ENCODE measurements around the gene GRIN2D.

Gene GRIN2D

DNA sequence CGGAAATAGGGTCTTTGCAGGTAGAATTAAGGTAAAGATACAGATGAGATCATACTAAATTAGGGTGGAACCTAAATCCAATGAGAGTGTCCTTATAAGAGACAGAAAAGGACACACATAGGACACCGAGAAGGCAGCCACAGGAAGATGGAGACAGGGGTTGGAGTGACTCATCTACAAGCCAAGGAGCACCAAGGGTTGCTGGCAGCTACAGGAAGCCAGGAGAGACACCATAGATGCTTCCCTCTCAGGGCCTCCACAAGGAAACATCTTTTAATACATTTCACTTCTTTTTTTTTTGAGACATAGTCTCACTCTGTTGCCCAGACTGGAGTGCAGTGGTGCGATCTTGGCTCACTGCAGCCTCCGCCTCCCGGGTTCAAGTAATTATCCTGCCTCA is 39.8 kb upstream of the GRIN2D start:
- no peak for TF ChIP-seq CTCF (IDR thresholded peaks at IDR 0.05)

DNA sequence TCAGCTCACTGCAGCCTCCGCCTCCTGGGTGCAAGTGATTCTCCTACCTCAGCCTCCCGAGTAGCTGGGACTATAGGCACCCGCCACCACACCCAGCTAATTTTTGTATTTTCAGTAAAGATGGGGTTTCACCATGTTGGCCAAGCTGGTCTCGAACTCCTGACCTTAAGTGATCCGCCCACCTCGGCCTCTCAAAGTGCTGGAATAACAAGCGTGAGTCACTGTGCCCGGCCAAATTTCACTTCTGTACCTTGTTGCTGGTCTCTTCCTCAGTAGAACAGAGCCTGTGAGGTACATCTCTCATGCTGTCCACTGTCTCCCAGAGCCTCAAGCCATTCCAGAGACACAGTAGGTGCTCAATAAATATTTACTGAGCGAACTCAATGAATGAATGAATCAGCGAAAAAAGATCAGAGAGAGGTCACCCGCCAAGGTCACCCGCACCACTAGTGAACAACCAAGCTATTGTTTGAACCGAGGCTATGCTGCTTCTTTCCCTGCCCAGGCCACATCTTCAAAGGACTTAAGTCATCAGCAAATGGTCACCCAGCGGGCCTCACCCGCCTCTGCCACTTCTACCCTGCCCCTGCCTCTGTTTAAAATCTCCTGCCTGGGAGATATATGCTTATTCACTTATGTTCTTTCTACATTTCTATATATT is 39.0 kb upstream of the GRIN2D start:
- no peak for TF ChIP-seq CTCF (IDR thresholded peaks at IDR 0.05)

GRCh38 chr19:48355365-48355954 is 38.0 kb upstream of the GRIN2D start:
- TF ChIP-seq CTCF (IDR thresholded peaks at IDR 0.05) = no peak

- no peak for TF ChIP-seq CTCF (IDR thresholded peaks at IDR 0.05)
Measured at GRCh38 chr19:48359123-48359522, 34.3 kb upstream of the GRIN2D start.

DNA sequence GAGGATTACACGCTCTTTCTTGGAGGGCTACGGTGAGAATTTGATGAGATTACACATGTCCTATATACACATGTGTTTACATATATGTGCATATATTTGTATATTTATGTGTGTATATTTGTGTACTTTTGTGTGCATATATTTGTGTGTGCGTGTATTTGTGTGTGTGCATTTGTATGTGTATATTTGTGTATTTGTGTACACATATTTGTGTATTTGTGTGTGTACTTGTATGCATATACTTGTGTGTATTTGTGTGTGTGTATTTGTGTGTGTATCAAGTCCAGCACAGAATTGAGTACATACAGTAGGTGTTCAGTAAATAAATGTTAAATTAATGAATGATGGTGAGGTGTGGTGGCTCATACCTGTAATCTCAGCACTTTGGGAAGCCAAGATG is 31.6 kb upstream of the GRIN2D start:
- no peak for TF ChIP-seq CTCF (IDR thresholded peaks at IDR 0.05)

GRCh38 chr19:48362716-48363499 is 30.6 kb upstream of the GRIN2D start:
- no peak for TF ChIP-seq CTCF (IDR thresholded peaks at IDR 0.05)

DNA sequence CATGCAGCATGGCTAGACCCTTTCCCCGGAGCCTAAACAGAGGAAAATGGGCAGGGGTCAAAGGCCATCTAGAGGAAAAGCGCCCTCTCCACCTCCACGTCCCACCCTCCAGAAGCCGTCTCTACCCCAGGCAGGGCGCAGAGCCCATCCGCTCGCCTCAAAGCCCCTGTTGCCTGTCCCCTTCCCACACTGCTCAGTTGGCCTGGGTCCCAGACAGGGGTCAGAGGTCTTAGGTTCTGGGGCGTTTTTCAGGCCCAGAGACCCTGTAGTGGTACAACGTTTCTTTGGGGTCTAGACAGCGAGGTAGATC is 30.0 kb upstream of the GRIN2D start:
- no peak for TF ChIP-seq CTCF (IDR thresholded peaks at IDR 0.05)
